Thoracic aorta (tissue), 2 donors: ENCODE measurements around the gene TSTD2. TPM values are rescaled to one million over a fixed set of nuclear protein-coding genes. Genes with fewer than 3 reads are reported as not detected.

ENCODE experiments used
- ATAC-seq: fragments of 150-250 bp; one replicate; pipeline ENCODE4 v1.8.0; 2017; ENCODE audit warnings: low read depth; ENCODE audit not compliant: insufficient number of reproducible peaks, low FRiP score
- DNase-seq: peaks from one replicate; pipeline ENCODE4 v3.0.0-alpha.2; 2020; ENCODE audit warnings: low spot score
- H3K27ac ChIP-seq, 2 donors: fragments of 200-600 bp; sonication (generic); 1 replicate in 1 of 2; 2 replicates in 1 of 2; pipeline ENCODE4 v1.5.1; 2016; ENCODE audit warnings: mild to moderate bottlenecking in 2 of 2, moderate library complexity in 2 of 2
- H3K27me3 ChIP-seq: fragments of 200-600 bp; sonication (generic); replicated peaks from 2 replicates; pipeline ENCODE4 v1.6.0; 2016; ENCODE audit warnings: mild to moderate bottlenecking; ENCODE audit not compliant: insufficient read depth
- H3K36me3 ChIP-seq: fragments of 200-600 bp; sonication (generic); one replicate; pipeline ENCODE4 v1.5.1; 2016
- H3K4me1 ChIP-seq, 2 donors: fragments of 200-600 bp; sonication (generic); 1 replicate in 1 of 2; 2 replicates in 1 of 2; pipeline versions ENCODE4 v1.5.1 to v1.6.0; 2016; ENCODE audit warnings: low read depth in 2 of 2, mild to moderate bottlenecking in 1 of 2; ENCODE audit not compliant: control insufficient read depth in 1 of 2
- H3K4me3 ChIP-seq: fragments of 200-600 bp; sonication (generic); 2 replicates; pipeline ENCODE4 v1.5.1; 2016; ENCODE audit warnings: mild to moderate bottlenecking
- H3K9me3 ChIP-seq: fragments of 200-600 bp; sonication (generic); 2 replicates; pipeline ENCODE4 v1.5.1; 2016
- total RNA-seq, 2 donors: library from RNA; depleted of rRNA; stranded (reverse); fragments of >200 nt; gene quantifications; one replicate each; pipeline versions ENCODE4 v1.1.0 to v1.2.3, GENCODE V29; 2016
- TF ChIP-seq, protein P1 (sequence below): fragments of 200-600 bp; sonication (generic); IDR thresholded peaks from one replicate; pipeline ENCODE4 v1.5.1; 2019; ENCODE audit warnings: antibody characterized with exemption

TSTD2 gene
- total RNA-seq, 2 donors from 2014 or later = 13.1 to 51.4 TPM

- Histone ChIP-seq H3K27ac (no peak overlapping the region), H3K4me3 (no peak overlapping the region), H3K9me3 (no peaks in the 10 kb centered on the region), H3K4me1 (peaks cover 0 to 8% of the 10 kb centered on the region in 2 donors), H3K27me3 (no peaks in the 10 kb centered on the region), H3K36me3 (peaks cover 15% of the 10 kb centered on the region)
- DNase-seq (no peak), ATAC-seq (peak; percentile 54)
- TF ChIP-seq, protein P1, sequence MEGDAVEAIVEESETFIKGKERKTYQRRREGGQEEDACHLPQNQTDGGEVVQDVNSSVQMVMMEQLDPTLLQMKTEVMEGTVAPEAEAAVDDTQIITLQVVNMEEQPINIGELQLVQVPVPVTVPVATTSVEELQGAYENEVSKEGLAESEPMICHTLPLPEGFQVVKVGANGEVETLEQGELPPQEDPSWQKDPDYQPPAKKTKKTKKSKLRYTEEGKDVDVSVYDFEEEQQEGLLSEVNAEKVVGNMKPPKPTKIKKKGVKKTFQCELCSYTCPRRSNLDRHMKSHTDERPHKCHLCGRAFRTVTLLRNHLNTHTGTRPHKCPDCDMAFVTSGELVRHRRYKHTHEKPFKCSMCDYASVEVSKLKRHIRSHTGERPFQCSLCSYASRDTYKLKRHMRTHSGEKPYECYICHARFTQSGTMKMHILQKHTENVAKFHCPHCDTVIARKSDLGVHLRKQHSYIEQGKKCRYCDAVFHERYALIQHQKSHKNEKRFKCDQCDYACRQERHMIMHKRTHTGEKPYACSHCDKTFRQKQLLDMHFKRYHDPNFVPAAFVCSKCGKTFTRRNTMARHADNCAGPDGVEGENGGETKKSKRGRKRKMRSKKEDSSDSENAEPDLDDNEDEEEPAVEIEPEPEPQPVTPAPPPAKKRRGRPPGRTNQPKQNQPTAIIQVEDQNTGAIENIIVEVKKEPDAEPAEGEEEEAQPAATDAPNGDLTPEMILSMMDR = peak; percentile 79
Measured at GRCh38 chr9:97615439-97616072, 17.6 kb downstream of the TSTD2 start.

- no peak overlapping the region for H3K4me3 ChIP-seq
- peaks cover 48% of the 10 kb centered on the region for H3K36me3 ChIP-seq
- TF ChIP-seq, protein P1 = no peak
- no peak for DNase-seq
- H3K27me3 ChIP-seq = no peaks in the 10 kb centered on the region
- no peaks in the 10 kb centered on the region for H3K9me3 ChIP-seq
- ATAC-seq = no peak
- no peaks in the 10 kb centered on the region for H3K4me1 ChIP-seq
- H3K27ac ChIP-seq = no peak overlapping the region
Measured at GRCh38 chr9:97604901-97605645, 28.1 kb downstream of the TSTD2 start.

DNA sequence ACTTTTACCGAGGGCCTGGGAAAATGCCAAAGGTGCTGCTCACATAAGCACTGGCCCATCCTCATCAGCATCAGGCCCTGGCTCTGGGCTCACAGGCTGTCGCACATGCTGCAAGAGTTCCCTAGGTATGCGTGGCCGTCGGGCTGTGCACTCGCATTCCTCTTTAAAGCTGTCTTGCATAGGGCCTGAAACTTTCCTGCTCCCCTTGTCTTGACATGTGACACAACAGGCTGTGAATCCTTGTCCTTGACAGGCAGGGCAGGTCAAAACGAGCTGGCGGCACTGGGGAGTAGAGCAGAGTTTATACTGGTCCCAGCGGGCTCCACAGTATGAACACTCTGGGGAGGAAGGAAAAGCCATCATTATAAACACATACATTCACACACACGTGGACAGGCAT, 30.7 kb downstream of the TSTD2 start:
- Histone ChIP-seq H3K27ac (no peak overlapping the region), H3K4me3 (no peak overlapping the region), H3K9me3 (no peaks in the 10 kb centered on the region), H3K27me3 (no peaks in the 10 kb centered on the region), H3K4me1 (peaks cover 14 to 16% of the 10 kb centered on the region in 2 donors), H3K36me3 (peaks cover 55% of the 10 kb centered on the region)
- DNase-seq = no peak
- ATAC-seq = no peak
- TF ChIP-seq, protein P1 = no peak

DNA sequence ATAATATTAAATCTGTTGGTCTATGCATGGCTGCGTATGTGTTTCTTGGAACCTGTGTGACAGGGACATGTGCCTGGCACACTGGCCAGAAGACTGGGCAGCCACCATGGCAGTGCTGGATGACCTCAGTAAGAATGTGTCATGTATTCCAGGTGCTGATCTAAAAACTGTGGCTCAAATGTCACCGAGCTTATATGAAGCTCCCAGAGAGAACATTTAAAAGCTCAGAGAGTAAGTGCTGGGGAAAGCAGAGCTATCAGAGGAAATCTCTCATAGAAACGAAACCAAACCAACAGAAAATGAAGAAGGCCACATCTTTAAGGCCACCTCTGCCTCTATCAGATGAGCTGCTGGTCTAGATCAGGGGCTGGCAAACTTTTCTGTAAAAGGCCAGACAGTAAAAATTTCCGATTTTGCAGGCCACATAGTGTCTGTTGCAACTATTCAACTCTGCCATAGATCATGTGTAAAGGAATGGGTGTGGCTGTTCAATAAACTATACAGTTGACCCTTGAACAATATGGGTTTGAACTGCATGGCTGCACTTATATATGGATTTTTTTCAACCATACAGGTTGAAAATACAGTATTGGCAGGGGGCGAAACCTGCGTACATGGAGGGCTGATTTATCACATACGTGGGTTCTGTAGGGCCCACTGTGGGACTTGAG, 31.8 kb downstream of the TSTD2 start:
- no peak for ATAC-seq
- Histone ChIP-seq H3K9me3 (no peaks in the 10 kb centered on the region), H3K4me1 (peaks cover 22 to 26% of the 10 kb centered on the region in 2 donors), H3K4me3 (no peak overlapping the region), H3K36me3 (peaks cover 55% of the 10 kb centered on the region), H3K27me3 (no peaks in the 10 kb centered on the region), H3K27ac (no peak overlapping the region)
- no peak for DNase-seq
- TF ChIP-seq, protein P1 = no peak
